ENCODE data around the gene RAB11FIP2.

DNA sequence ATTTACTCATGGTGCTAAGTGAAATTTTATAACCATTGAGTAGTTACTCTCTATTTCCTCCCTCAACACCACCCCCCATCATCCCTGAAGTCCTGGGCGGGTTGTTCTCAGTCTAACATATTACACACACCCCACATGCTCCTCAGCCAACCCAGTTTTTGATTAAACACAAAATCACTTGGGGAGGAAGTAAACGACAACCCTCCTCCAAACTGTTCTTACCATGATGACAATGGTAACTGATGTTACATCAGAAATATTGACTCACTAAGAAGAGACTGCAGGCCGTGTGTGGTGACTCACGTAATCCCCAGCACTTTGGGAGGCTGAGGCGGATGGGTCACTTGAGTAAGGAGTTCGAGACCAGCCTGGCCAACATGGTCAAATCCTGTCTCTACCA lies 44.2 kb downstream of the RAB11FIP2 start:
- TF ChIP-seq, protein P1, sequence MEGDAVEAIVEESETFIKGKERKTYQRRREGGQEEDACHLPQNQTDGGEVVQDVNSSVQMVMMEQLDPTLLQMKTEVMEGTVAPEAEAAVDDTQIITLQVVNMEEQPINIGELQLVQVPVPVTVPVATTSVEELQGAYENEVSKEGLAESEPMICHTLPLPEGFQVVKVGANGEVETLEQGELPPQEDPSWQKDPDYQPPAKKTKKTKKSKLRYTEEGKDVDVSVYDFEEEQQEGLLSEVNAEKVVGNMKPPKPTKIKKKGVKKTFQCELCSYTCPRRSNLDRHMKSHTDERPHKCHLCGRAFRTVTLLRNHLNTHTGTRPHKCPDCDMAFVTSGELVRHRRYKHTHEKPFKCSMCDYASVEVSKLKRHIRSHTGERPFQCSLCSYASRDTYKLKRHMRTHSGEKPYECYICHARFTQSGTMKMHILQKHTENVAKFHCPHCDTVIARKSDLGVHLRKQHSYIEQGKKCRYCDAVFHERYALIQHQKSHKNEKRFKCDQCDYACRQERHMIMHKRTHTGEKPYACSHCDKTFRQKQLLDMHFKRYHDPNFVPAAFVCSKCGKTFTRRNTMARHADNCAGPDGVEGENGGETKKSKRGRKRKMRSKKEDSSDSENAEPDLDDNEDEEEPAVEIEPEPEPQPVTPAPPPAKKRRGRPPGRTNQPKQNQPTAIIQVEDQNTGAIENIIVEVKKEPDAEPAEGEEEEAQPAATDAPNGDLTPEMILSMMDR (IDR thresholded peaks at IDR 0.05; ENCODE audit: insufficient read depth, low read depth, low read length) = no peak
- no peak for TF ChIP-seq EZH2 (IDR thresholded peaks at IDR 0.05; ENCODE audit: insufficient read depth, low read length)

All from astrocyte (in vitro differentiated cells and primary cell).